HG03439 (cell line): ENCODE measurements around the gene GUCY2C.
"Not testable (repeated sequence)": the region's sequence is repeated elsewhere in the genome, so short reads cannot be mapped to it uniquely, and the experiment has no call there.

ENCODE experiments used
- ATAC-seq: cut with Tn5 transposase; IDR thresholded peaks from one replicate; pipeline ENCODE4 v1.9.1; 2021; ENCODE audit warnings: mild to moderate bottlenecking, moderate library complexity; ENCODE audit not compliant: unreplicated experiment

GUCY2C gene

DNA sequence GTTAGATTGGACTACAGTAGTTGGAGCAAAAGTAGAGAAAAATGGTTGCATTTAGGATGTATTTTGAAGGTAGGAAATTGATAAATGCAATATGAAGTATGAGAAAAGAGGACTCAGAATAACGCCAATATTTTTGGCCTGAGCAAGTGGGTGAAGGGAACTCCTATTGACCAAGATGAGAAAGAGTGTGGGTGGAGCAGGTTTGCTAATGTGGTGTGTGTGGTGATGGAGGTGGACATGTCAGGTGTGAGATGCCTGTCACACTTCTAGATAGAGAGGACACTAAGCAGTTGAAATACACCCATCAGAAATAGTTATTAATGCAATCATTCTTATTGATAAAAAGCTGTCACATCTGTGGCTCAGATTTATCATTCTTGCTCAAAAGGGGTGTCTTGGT lies 7.3 kb downstream of the GUCY2C start:
- ATAC-seq = no peak

DNA sequence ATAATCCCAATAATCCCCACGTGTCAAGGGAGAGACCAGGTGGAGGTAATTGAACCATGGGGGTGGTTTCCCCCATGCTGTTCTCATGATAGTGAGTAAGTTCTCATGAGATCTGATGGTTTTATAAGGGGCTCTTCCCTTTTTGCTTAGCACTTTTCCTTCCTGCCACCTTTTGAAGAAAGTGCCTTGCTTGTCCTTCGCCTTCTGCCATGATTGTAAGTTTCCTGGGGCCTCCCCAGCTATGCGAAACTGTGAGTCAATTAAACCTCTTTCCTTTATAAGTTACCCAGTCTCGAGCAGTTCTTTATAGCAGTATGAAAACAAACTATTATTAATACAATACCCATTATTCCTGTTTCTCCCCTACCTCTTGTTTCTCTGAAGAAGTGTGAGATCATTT lies 14.2 kb downstream of the GUCY2C start:
- not testable (repeated sequence) for ATAC-seq

DNA sequence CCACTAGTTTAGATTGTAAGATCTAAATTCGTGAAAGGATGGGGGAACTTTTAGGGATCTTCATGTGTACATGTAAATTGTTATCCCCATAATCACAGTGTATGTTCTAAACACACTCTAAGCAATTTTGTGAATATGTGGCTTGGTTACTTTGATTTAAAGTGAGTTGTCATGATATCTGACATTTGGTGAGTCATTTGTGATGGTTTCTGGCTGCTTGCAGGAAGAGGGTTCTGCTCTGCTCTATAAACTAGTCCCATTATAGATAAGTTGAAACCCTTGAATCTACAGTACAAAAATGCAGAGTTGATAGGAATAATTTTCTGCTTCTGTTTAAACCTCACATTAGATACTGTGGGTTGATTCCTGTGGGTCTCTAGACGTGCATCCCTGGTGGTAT lies 14.8 kb downstream of the GUCY2C start:
- ATAC-seq = no peak

DNA sequence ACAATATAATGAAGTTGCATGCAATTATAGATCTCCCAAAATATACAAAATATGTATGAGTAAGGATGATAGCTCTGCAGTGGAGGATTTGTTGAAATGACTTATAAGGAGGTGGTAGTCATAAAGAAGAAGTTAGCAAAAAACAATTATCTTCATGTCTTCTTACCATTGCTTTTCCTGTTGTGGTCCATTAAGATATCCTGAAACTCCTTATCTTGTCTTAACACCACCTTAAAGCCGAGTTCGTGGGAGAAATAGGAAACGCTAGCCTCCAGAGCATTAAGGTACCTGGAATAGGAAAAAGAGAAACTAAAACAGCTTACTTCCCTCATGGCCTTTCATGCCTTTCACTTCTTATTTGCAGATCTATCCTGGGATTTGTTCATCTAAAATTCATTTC lies 15.2 kb downstream of the GUCY2C start:
- ATAC-seq = no peak

DNA sequence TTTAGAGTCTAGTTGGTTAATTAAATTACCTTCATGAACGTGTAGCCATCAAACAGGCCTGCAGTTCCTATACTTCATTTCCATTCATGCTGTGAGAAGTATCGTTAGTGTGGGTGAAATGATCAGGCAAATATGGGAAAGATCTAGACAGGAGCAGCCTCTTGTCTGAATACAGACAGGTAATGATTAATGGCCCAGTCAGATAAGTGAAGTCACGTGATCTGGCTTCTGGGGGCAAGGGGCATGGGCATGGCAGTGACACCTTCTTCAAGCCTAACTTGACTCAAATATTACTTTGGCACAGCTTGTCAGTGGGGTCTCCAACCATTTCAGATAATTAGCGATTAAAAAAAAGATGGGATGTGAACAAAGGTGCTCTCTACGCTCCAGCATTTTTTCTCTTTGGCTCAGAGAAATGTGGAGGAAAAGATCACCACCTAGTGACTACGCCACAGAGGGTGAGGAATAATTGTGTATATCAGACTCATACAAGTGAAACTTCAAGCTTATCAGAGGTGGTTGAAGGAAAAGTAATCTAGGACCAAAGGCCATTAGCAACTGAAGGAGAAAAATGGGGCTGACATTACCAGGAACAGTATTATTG lies 17.8 kb downstream of the GUCY2C start:
- ATAC-seq = no peak

DNA sequence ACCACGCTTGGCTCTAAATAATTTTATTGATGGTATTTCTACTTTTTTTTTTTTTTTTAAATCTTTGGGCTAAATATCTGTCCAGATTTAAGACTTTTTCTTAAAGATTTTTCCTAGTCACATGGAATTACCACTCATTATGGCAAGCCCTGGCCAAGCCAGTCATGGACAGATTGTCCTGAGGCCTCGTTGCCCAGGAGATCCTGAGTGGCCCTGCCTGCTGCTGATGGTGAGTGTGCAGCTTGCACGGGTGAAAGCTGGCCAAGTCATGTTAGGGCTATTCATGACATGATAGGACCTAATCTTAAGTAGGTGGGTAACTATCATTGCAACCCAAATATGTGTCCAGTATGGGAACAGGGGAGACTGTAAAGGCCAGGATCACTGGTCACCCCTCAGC lies 27.8 kb downstream of the GUCY2C start:
- ATAC-seq = no peak

DNA sequence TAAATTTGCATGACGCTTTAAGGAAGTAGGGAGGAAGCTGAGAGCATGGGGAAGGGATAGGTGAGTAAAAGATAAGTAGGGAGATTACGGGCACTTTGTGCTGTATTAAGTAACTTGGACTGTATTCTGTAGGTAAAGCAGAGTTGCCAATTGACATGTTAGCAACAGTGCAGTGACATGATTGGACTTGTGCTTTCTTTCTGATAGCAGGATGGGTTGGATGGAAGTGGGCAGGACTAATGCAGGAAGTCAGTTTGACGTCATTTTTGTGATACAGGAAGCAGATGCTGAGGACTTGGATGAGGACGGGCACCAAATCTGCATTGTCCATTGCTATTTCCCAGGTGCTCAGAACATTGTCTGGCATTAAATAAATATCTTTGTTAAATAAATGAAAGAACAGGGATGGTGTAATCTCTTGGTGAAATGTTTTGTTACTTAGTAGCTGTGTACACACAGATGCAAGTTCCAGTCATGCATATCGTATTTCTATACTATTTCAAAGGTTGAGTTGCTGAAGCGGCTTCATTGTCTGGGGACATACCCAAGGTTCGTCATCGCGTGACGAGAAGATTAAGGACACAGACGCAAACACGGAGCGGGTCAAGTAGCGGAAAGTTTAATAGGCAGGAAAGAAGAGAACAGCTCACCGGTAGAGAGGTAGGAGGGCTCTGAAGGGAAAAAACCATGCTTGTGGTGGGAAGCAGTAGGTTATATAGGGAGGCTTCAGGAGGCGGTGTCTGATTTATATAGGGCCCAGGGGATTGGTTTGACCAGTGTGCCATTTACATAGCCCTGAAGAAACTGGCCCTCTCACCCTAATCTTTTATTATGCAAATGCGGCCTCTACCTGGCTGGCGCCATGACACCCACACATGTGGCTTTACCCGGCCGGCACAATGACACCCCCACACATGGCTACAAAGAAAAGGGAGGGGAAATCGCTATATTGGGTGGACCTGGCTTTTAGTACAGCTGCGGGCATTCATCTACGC lies 30.7 kb downstream of the GUCY2C start:
- ATAC-seq = no peak

DNA sequence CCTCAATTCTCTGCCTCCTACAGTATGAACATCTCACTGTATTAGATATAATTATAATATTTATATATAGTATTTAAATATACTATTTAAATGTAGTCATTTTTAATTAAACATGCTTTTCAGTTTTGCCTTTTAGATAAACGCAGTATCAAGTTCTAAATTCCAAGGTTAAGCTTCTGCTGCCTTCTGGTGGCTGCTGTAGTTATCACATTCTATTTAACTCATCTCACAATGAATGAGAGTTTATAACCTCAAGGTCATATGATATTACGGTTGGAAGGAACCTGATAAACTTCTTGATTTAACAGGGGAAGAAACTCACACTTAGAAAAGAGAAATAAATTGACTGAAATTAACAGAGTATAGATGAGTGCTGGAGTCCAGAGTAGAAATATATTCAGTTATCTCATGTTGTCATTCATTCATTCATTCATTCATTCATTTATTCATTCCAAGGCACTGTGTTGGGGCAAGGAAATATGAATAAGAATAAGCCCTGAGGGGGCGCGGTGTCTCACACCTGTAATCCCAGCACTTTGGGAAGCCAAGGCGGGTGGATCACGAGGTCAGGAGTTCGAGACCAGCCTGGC lies 31.9 kb downstream of the GUCY2C start:
- ATAC-seq = no peak

DNA sequence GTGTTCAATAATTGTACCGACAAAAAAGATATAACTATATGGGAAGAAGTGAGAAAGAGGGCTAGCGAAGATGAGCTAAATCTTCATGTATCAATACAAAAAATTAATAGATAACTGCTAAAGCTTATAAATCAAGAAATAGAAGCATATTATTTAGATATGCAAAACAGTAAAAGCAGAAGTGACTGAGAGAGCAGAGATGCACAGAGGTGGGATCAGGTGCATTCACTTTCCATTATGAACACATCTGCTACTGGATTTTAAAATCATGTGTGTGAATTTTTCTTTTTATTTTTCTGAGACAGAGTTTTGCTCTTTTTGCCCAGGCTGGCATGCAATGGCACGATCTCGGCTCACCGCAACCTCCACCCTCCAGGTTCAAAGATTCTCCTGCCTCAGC lies 33.4 kb downstream of the GUCY2C start:
- ATAC-seq = no peak

DNA sequence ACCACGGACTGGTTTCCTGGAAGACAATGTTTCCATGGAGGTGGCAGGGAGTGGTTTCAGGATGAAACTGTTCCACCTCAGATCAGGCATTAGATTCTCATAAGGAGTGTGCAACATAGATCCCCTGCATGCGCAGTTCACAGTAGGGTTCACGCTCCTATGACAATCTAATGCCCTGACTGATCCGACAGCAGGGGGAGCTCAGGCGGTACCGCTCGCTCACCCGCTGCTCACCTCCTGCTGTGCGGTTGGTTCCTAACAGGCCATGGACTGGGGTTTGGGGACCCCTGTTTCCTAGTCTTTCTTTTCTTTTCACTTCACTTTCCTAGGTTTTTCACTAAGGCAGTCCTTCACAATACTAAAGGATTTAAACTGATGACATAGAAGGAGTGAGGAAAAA lies 39.6 kb downstream of the GUCY2C start:
- ATAC-seq = no peak

DNA sequence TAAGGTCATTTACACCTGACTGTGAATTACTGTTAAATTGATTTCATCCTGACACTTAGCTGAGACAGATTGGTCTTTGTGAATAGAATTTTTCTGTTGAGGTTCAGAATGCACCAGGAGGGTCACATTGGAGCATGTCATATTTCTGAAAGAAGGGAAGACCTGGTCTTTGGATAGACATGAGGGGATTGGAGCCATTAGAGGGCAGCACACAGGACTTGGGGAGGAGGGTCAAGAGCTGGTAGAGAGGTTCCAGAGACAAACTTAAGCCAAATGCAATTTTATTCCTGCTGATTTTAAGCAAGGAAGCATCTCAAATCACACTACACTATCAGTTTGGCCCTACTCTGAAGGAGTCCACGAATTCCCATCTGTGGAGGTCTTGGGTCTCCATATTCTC lies 41.1 kb downstream of the GUCY2C start:
- no peak for ATAC-seq

DNA sequence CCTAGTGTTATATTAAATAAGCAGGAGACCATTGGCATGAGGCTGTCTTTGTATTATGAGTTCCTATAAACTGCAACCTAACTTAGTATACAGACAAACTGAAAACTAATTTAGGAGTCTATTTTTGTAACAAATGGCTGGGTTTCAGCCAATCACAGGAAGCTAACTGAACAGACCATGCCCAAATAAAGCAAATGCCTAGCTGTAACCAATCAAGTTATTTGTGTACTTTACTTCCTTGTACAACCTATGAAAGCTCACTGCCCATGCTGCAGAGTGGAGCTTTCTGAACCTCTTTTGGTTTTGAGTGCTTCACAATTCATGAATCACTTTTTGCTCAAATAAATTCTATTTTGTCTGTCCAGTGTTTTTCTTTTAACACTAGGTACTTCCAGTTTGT lies 41.6 kb downstream of the GUCY2C start:
- no peak for ATAC-seq

DNA sequence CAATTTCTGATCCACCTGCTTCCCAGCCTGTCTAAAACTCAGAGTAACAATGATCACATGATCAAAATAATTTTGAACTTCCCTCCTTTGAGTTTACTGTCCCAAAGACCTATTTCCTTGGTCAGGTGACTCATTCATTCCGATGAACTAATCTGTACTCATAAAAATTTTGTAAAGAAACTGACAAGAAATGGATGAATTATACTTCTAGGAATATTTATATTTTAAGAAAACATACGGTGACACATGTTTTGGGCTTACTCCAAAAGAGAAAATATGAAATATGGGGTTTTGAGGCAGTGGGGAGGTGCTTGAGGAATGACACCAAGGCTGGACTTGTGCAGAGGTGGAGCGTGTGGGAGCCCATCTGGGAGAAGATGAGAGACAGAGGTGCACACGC lies 42.0 kb downstream of the GUCY2C start:
- ATAC-seq = no peak

DNA sequence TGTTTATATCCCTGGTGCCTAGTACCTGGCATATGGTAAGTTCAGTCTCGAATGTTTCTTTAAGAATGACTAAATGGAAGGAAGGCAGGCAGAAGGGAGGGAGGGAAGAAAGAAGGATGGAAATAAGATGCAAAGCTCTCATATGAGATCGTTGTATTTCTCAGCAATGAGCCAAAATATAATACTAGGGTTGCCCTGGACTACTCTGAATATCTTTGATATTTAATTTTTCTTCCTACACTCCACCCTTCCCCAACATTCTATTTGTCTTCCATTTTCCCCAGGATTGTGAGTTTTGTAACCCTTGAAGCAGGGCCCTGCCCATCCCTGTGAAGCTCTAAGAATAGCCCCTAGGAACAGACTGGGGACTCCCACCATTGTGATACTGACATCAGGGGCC lies 43.9 kb downstream of the GUCY2C start:
- no peak for ATAC-seq

DNA sequence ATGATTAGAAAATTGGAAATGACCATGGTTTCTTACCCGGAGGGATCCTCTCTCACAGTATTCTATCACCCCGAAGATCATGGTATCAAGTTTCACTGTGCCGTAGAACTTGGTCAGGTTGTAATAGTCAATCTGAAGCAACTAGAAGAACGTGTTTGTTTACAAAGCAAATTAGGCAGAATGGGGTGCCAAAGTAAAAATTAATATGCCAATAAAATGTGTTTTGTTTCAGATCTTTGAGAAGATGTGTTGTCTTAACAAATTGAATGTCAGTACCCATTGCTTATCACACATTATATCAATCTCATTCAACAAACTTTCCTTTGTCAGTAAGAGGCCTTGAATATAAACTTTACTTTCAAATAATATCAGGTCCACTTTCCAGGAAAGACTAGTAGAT lies 45.0 kb downstream of the GUCY2C start:
- no peak for ATAC-seq

DNA sequence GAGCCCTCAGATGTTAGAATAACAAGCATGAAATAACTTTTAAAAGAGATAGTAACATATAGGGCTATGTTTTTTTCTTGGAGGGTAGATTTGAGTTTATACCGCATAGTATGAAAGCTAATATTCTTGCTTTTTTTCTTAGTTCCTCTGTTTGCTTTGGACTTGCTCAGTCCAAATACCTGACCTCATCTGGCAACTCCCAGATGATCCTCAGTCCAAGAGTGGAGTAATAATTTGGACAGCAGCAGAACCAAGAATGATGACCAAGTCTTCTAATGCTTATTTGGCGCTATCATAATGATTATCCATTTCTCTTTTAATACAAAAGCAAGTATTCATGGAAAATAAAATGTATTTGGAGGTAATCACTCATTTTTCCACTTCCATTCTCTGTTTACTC lies 45.6 kb downstream of the GUCY2C start:
- no peak for ATAC-seq

DNA sequence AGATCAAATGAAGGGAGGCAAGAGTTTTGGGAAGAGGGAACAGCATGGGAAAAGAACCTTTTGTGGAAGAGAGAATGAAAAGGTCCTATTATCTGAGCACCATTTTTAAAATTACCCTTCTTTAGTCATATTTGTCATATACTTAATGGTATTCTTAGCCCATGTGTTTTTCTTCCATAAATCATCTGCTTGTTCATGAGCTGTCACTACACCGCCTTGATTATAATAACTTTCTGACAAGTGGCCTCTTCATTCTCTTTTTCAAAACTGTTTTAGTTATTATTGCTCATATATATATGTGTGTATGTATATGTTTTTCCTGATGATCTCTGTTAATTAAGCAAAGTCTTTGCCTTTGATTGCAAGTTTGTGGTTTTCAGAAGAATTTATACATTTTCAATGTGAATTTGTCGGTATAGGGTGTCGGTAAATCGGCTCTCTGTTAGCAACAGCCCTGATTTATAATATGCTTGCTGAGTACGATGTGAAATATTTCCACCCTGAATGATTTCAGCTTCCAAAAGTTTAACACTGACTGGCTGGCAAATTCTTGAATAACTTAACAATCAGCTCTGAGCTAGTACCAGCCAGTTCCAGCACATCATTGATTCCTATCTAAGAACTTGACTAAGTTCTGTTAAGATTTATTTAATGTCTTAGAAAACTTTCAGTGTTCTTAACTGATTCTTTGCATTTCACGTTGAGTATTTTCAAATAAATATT lies 49.2 kb downstream of the GUCY2C start:
- no peak for ATAC-seq

DNA sequence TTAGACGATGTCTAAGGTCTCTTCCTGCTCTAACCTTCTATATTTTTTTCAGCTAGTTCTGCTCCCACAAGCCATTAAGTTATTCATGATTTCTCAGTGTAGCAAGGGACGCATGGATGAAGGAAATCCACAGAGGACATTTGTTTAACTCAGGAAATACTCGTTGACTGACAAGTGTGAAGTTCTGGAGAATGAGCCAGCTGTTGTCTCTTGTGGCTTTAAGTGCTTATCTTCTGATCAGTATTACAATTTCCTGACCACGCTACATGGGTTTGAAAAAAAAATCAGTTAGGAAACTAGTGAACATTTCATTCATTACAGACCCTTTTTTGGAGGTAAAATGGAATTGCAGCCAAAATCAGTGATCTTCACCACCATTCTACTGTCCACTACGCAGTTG lies 53.1 kb downstream of the GUCY2C start:
- ATAC-seq = no peak

DNA sequence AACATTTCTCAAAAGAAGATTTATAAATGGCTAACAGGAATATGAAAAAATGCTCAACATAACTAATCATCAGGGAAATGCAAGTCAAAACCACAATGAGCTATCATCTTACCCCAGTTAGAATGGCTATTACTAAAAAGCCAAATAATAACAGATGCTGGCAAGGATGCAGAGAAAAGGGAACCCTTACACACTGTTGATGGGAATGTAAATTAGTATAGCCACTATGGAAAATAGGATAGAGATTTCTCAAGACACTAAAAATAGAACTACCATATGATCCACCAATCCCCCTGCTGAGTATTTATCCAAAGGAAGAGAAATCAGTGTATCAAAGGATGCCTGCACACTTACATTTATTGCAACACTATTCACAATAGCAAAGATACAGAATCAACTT lies 58.3 kb downstream of the GUCY2C start:
- no peak for ATAC-seq

DNA sequence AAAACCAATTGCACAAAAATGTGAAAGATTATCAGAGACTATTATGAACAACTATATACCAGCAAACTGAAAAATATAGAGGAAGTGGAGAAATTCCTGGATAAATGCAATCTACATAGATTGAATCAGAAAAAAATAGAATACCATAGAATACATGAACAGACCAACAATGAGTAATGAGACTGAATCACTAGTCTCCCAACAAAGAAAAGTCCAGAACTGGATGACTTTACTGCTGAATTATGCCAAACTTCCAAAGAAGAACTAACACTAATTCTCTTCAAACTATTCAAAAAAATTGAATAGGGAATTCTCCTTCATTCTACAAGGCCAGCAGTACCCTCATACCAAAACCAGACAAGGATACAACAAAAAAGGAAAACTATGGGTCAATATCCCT lies 60.6 kb downstream of the GUCY2C start:
- no peak for ATAC-seq

DNA sequence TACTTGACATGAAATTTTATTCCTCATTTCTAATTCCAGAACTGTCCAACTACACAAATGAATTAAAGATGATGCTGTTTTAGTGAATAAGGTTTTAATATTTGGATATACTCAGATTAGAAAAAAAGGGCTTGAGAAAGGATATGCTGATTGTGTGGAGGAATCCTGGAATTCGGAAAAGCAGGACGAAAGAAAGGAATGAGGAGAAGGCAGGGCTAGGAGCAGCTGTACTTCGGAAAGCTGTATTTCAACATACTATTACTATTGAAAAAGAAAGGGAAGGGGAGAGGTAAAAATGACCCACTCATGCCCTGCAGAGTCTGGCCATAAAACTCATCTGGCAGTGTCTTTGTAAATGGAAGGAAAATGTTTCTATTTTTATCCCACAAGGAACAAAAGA lies 65.6 kb downstream of the GUCY2C start:
- ATAC-seq = no peak
